HCT116 (cell line): ENCODE data around the gene MUC15. TPM values are rescaled to one million over a fixed set of nuclear protein-coding genes. Genes with fewer than 3 reads are reported as not detected.

ENCODE experiments used
- ATAC-seq: fragments of 200-7000 bp; cut with Tn5 transposase; 2 replicates; pipeline ENCODE4 v1.9.1; 2020; ENCODE audit warnings: mild to moderate bottlenecking, moderate library complexity
- BruUV-seq: library from RNA; stranded (reverse); fragments of 400-500 nt; replicated peaks from 2 replicates; lab custom pipeline; 2021; lab: Mats Ljungman, UMichigan
- CTCF ChIA-PET: fragments of 300-600 bp; sonication (Branson Sonifier 250); formaldehyde crosslinking; loops from one replicate; lab custom pipeline; 2021; ENCODE audit warnings: antibody characterized with exemption; lab: Charles Lee
- POLR2A ChIA-PET: fragments of 300-600, 350-600 bp; sonication (Branson Sonifier 250); formaldehyde crosslinking; loops from one replicate; lab custom pipeline; 2021; ENCODE audit warnings: antibody characterized with exemption; lab: Charles Lee
- RAD21 ChIA-PET, 2 experiments: fragments of 300-600 bp; sonication (Branson Sonifier 250); formaldehyde crosslinking; loops; one replicate each; lab custom pipeline; 2023; ENCODE audit warnings: low total read pairs in 2 of 2; ENCODE audit not compliant: uncharacterized antibody in 2 of 2, unreplicated experiment in 2 of 2, low non-redundant PET in 1 of 2; lab: Charles Lee
- DNase-seq: peaks from one replicate; pipeline ENCODE4 v3.0.0-alpha.2; 2010; ENCODE audit warnings: low read depth, low spot score
- H2AFZ ChIP-seq: fragments of 200-600 bp; shearing (Covaris generic), sonication (generic); 2 replicates; pipeline ENCODE4 v1.6.1; 2017; ENCODE audit warnings: low read depth, mixed run types, mixed read lengths, antibody characterized with exemption, low read length; ENCODE audit not compliant: poor library complexity, severe bottlenecking
- H3K27ac ChIP-seq: 2 replicates; pipeline ENCODE4 v1.5.1; 2012; ENCODE audit warnings: low read depth, low read length
- H3K27me3 ChIP-seq: fragments of 200-600 bp; sonication (generic); 2 replicates; pipeline ENCODE4 v1.6.1; 2016; ENCODE audit warnings: mixed run types, low read length, mixed read lengths; ENCODE audit not compliant: insufficient read depth
- H3K36me3 ChIP-seq, 2 experiments: fragments of 200-500 bp in 1 of 2; fragments of 200-600 bp in 1 of 2; sonication (Bioruptor generic) in 1 of 2; sonication (generic) in 1 of 2; 2 replicates each; pipeline versions ENCODE4 v1.5.1 to v1.6.1; 2014 to 2016; ENCODE audit warnings: low read length in 2 of 2, inconsistent platforms in 1 of 2, mixed read lengths in 1 of 2, mixed run types in 1 of 2; ENCODE audit not compliant: insufficient read depth in 2 of 2, control insufficient read depth in 1 of 2
- H3K4me1 ChIP-seq, 2 experiments: fragments of 200-600 bp in 1 of 2; sonication (generic) in 1 of 2; 2 replicates each; pipeline versions ENCODE4 v1.5.1 to v1.6.1; 2012 to 2017; ENCODE audit warnings: low read length in 2 of 2, inconsistent platforms in 1 of 2, mild to moderate bottlenecking in 1 of 2, mixed read lengths in 1 of 2, mixed run types in 1 of 2, moderate library complexity in 1 of 2; ENCODE audit not compliant: insufficient read depth in 2 of 2, control insufficient read depth in 1 of 2
- H3K4me2 ChIP-seq: fragments of 200-600 bp; sonication (generic); 2 replicates; pipeline ENCODE4 v1.6.1; 2017; ENCODE audit warnings: mixed run types, low read length, mixed read lengths
- H3K4me3 ChIP-seq, 2 experiments: fragments of 200-600 bp in 1 of 2; sonication (generic) in 1 of 2; replicated peaks in 1 of 2; 2 replicates each; pipeline ENCODE4 v1.5.1; 2011 to 2016; ENCODE audit warnings: low read length in 2 of 2, control low read depth in 1 of 2, low read depth in 1 of 2, mild to moderate bottlenecking in 1 of 2, mixed read lengths in 1 of 2, mixed run types in 1 of 2
- H3K79me2 ChIP-seq: fragments of 200-600 bp; sonication (generic); 2 replicates; pipeline ENCODE4 v1.6.1; 2017; ENCODE audit warnings: mild to moderate bottlenecking, mixed run types, low read length, moderate library complexity, mixed read lengths; ENCODE audit not compliant: insufficient read depth
- H3K9ac ChIP-seq: fragments of 200-600 bp; sonication (generic); 2 replicates; pipeline ENCODE4 v1.6.1; 2016; ENCODE audit warnings: low read length, mixed read lengths
- H3K9me2 ChIP-seq: fragments of 200-600 bp; sonication (generic), shearing (Covaris generic); 2 replicates; pipeline ENCODE4 v1.6.1; 2017; ENCODE audit warnings: mixed run types, mild to moderate bottlenecking, moderate library complexity; ENCODE audit not compliant: insufficient read depth
- H3K9me3 ChIP-seq, 2 experiments: fragments of 200-500 bp in 1 of 2; fragments of 200-600 bp in 1 of 2; sonication (Bioruptor generic) in 1 of 2; sonication (generic) in 1 of 2; 2 replicates each; pipeline ENCODE4 v1.6.1; 2014 to 2017; ENCODE audit warnings: low read length in 2 of 2, mixed read lengths in 2 of 2, inconsistent platforms in 1 of 2, low read depth in 1 of 2, mild to moderate bottlenecking in 1 of 2, mixed run types in 1 of 2, moderate library complexity in 1 of 2; ENCODE audit not compliant: control insufficient read depth in 1 of 2, insufficient read depth in 1 of 2
- H4K20me1 ChIP-seq: fragments of 200-600 bp; sonication (generic), shearing (Covaris generic); 2 replicates; pipeline ENCODE4 v1.6.1; 2017; ENCODE audit warnings: mixed run types, mild to moderate bottlenecking, moderate library complexity; ENCODE audit not compliant: insufficient read depth
- CBX3 ChIP-seq: IDR thresholded peaks from 2 replicates; pipeline ENCODE4 v1.6.1; 2012; ENCODE audit warnings: low read depth
- CEBPB ChIP-seq: IDR thresholded peaks from 2 replicates; pipeline ENCODE4 v1.6.1; 2012; ENCODE audit warnings: low read depth
- CTCF ChIP-seq, 3 experiments: fragments of 200-600 bp in 1 of 3; sonication (generic) in 1 of 3; IDR thresholded peaks in 2 of 3; conservative IDR thresholded peaks in 1 of 3; 2 replicates each; pipeline ENCODE4 v1.5.1; 2012 to 2017; ENCODE audit warnings: low read depth in 2 of 3, low read length in 2 of 3, antibody characterized with exemption in 1 of 3, borderline replicate concordance in 1 of 3, control low read depth in 1 of 3, mild to moderate bottlenecking in 1 of 3, mixed read lengths in 1 of 3, mixed run types in 1 of 3, moderate library complexity in 1 of 3; ENCODE audit not compliant: insufficient read depth in 1 of 3
- ELF1 ChIP-seq: IDR thresholded peaks from 2 replicates; pipeline ENCODE4 v1.6.1; 2012; ENCODE audit warnings: low read depth, borderline replicate concordance
- EZH2 ChIP-seq: fragments of 200-600 bp; sonication (generic); IDR thresholded peaks from 2 replicates; pipeline ENCODE4 v1.6.1; 2017; ENCODE audit warnings: antibody characterized with exemption, mixed run types
- SP1 ChIP-seq: IDR thresholded peaks from 2 replicates; pipeline ENCODE4 v1.6.1; 2012; ENCODE audit warnings: low read depth
- SRF ChIP-seq: IDR thresholded peaks from 2 replicates; pipeline ENCODE4 v1.6.1; 2012; ENCODE audit warnings: low read depth
- ZNF274 ChIP-seq: fragments of 200-500 bp; sonication (Bioruptor generic); IDR thresholded peaks from 2 replicates; pipeline ENCODE4 v1.6.1; 2014; ENCODE audit warnings: mild to moderate bottlenecking, low read depth, low read length, inconsistent platforms
- intact Hi-C: fragments of 100-400 bp; cut with micrococcal nuclease; formaldehyde crosslinking; loops from 2 replicates; pipeline ENCODE4 v1.10.0; 2022
- total RNA-seq: library from RNA; stranded (reverse); gene quantifications from one replicate; pipeline ENCODE4 v1.2.1, GENCODE V29; 2021; ENCODE audit not compliant: unreplicated experiment

MUC15 gene
- total RNA-seq, 1 experiment from 2014 or later: not detected

GRCh38 chr11:26569646-26570045 lies 2.4 kb downstream of the MUC15 start:
- H3K79me2 ChIP-seq: no peaks in the 10 kb centered on the region
- H3K4me3 ChIP-seq: no peak overlapping the region
- ATAC-seq (no peak), DNase-seq (no peak)
- no peak overlapping the region for H3K9ac ChIP-seq
- no TSS peak for BruUV-seq
- H3K4me1 ChIP-seq: no peaks in the 10 kb centered on the region
- peaks cover 3 to 5% of the 10 kb centered on the region in 2 experiments; a peak in 3 of 4 replicates for H3K9me3 ChIP-seq
- ChIA-PET POLR2A (no interaction called here), CTCF (no interaction called here), RAD21 (no interaction called here)
- no peaks in the 10 kb centered on the region for H4K20me1 ChIP-seq
- TF ChIP-seq CTCF (IDR thresholded peaks at IDR 0.05 in 2 of 3, conservative IDR thresholded peaks at IDR 0.05 in 1 of 3; ENCODE audit: borderline replicate concordance in 1 of 3, insufficient read depth in 1 of 3, low read depth in 2 of 3, low read length in 2 of 3) (no peak), CBX3 (no peak), ZNF274 (no peak), ELF1 (no peak), SRF (no peak), EZH2 (no peak), CEBPB (no peak)
- no peaks in the 10 kb centered on the region for H3K36me3 ChIP-seq
- no peak overlapping the region for H3K4me2 ChIP-seq
- no peaks in the 10 kb centered on the region for H3K9me2 ChIP-seq
- intact Hi-C loops: no loop called here
- H2AFZ ChIP-seq: no peak overlapping the region
- H3K27ac ChIP-seq: no peak overlapping the region
- H3K27me3 ChIP-seq: no peaks in the 10 kb centered on the region

GRCh38 chr11:26558190-26558589 lies 13.9 kb downstream of the MUC15 start:
- Histone ChIP-seq H3K4me3 (no peak overlapping the region), H3K27me3 (no peaks in the 10 kb centered on the region), H3K27ac (no peak overlapping the region), H3K4me1 (no peaks in the 10 kb centered on the region), H3K9me3 (peaks cover 0 to 6% of the 10 kb centered on the region in 2 experiments; a peak in 1 of 4 replicates), H3K36me3 (no peaks in the 10 kb centered on the region; a peak in 1 of 4 replicates), H3K4me2 (no peak overlapping the region), H3K9ac (no peak overlapping the region), H3K9me2 (no peaks in the 10 kb centered on the region), H2AFZ (no peak overlapping the region), H4K20me1 (no peaks in the 10 kb centered on the region; the same call in 1 of the 2 replicates), H3K79me2 (no peaks in the 10 kb centered on the region)
- ATAC-seq: no peak
- POLR2A ChIA-PET: no interaction called here
- DNase-seq: no peak
- no TSS peak for BruUV-seq
- TF ChIP-seq SP1: no peak
- CTCF ChIA-PET: no interaction called here
- RAD21 ChIA-PET: no interaction called here
- intact Hi-C loops: no loop called here
